ENCODE data around the gene PTBP2.

DNA sequence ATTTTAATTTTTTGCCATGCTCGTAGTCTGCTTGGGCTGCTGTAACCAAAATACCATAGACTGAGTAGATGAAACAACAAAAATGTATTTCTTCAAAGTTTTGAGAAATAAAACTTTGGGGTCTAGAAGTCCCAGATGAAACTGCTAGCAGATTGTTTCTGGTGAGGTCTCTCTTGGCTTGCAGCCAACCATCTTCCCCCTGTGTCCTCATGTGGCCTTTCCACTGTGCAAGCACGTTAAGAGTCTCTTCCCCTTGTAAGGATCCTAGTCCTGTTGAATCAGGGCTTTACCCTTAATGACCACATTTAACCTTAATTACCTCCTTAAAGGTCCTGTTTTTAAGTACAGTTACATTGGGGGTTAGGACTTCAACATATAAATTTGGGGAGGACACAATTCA is 86.6 kb downstream of the PTBP2 start:
- TF ChIP-seq, protein P1, sequence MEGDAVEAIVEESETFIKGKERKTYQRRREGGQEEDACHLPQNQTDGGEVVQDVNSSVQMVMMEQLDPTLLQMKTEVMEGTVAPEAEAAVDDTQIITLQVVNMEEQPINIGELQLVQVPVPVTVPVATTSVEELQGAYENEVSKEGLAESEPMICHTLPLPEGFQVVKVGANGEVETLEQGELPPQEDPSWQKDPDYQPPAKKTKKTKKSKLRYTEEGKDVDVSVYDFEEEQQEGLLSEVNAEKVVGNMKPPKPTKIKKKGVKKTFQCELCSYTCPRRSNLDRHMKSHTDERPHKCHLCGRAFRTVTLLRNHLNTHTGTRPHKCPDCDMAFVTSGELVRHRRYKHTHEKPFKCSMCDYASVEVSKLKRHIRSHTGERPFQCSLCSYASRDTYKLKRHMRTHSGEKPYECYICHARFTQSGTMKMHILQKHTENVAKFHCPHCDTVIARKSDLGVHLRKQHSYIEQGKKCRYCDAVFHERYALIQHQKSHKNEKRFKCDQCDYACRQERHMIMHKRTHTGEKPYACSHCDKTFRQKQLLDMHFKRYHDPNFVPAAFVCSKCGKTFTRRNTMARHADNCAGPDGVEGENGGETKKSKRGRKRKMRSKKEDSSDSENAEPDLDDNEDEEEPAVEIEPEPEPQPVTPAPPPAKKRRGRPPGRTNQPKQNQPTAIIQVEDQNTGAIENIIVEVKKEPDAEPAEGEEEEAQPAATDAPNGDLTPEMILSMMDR (IDR thresholded peaks at IDR 0.05; ENCODE audit: borderline replicate concordance, extremely low read depth, low read length, poor library complexity, severe bottlenecking) = no peak
- TF ChIP-seq EZH2 (IDR thresholded peaks at IDR 0.05; ENCODE audit: borderline replicate concordance, low read depth, low read length, severe bottlenecking) = no peak
